Hypothalamus (tissue), 51 donors: Measurements from ENCODE around the gene DNAJB6.

Source experiments
- DNase-seq, 51 donors: peaks; one replicate each; lab custom pipeline; 2025; lab: John Stamatoyannopoulos, UW

The DNAJB6 gene

GRCh38 chr7:157461573-157462418 is 125.0 kb downstream of the DNAJB6 start:
- no peak for DNase-seq

GRCh38 chr7:157462419-157462771 is 125.6 kb downstream of the DNAJB6 start:
- DNase-seq = peak in 1 of 51 donors; percentile 18

GRCh38 chr7:157462840-157463239 is 126.0 kb downstream of the DNAJB6 start:
- DNase-seq = no peak

GRCh38 chr7:157463245-157463644 is 126.4 kb downstream of the DNAJB6 start:
- DNase-seq = no peak

GRCh38 chr7:157464111-157464970 is 127.5 kb downstream of the DNAJB6 start:
- DNase-seq = peak in 21 of 51 donors; percentile 9 to 68 (median 49)

GRCh38 chr7:157464971-157465886 is 128.4 kb downstream of the DNAJB6 start:
- peak in 1 of 51 donors; percentile 14 for DNase-seq

GRCh38 chr7:157465891-157466866 is 129.4 kb downstream of the DNAJB6 start:
- DNase-seq = no peak

GRCh38 chr7:157466867-157467261 is 130.1 kb downstream of the DNAJB6 start:
- no peak for DNase-seq
